ENCODE data around the gene MYO3B. TPM values are rescaled to one million over a fixed set of nuclear protein-coding genes. Genes with fewer than 3 reads are reported as not detected.

The MYO3B gene
- total and polyA plus RNA-seq, 2 donors (not counting 3 experiments of a cell fraction or from before 2014, with no cell fraction given), result 0.03 TPM; not detected in 1

DNA sequence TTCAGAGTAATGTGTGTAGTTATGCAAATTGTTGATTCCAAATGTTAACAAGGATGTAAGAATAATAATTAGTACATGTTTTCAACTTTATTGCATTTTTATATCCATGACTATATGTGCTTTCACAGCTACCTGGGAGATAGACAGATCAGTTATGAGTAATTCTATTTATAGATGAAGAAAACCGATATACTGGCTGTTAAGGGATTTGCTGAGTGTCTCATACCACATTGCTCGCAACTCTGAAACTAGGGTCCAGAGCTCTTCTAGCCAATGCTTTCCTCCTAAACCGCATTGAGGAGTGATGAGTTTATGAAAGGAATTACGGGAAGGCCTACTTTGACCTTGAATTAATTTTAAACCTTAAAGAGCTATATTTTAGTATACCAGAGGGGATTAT, 202.3 kb downstream of the MYO3B start:
- dilution Hi-C loops (cut with MboI; ENCODE audit: extremely low pct_ligation_motif_present, low sequenced_read_pairs) (no loop called here), intact Hi-C loops (cut with micrococcal nuclease) (no loop called here)
- H3K9me3 ChIP-seq (replicated peaks; ENCODE audit: control insufficient read depth, insufficient read depth, low read length), result no peaks in the 10 kb centered on the region
- no peak overlapping the region for H3K4me2 ChIP-seq (ENCODE audit: insufficient read depth, low read length)
- TF ChIP-seq, protein P1, sequence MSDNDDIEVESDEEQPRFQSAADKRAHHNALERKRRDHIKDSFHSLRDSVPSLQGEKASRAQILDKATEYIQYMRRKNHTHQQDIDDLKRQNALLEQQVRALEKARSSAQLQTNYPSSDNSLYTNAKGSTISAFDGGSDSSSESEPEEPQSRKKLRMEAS (IDR thresholded peaks at IDR 0.05; ENCODE audit: insufficient read depth, insufficient read length), result no peak
- TF ChIP-seq JUN (IDR thresholded peaks at IDR 0.05; ENCODE audit: borderline replicate concordance, insufficient read depth, insufficient read length, low read depth) (no peak), EZH2 (IDR thresholded peaks at IDR 0.05; ENCODE audit: borderline replicate concordance, low read depth, low read length, severe bottlenecking) (no peak), FOS (IDR thresholded peaks at IDR 0.05; ENCODE audit: borderline replicate concordance, insufficient read depth, low read length) (no peak), POLR2AphosphoS5 (IDR thresholded peaks at IDR 0.05; ENCODE audit: insufficient read depth, low read depth, low read length) (no peak), POLR2A (IDR thresholded peaks at IDR 0.05; ENCODE audit: low read depth, low read length) (no peak), MYC (IDR thresholded peaks at IDR 0.05; ENCODE audit: low read depth, low read length) (no peak), GATA2 (IDR thresholded peaks at IDR 0.05; ENCODE audit: insufficient read depth, insufficient read length, low read depth, low read length) (no peak)
- TF ChIP-seq, protein P2, sequence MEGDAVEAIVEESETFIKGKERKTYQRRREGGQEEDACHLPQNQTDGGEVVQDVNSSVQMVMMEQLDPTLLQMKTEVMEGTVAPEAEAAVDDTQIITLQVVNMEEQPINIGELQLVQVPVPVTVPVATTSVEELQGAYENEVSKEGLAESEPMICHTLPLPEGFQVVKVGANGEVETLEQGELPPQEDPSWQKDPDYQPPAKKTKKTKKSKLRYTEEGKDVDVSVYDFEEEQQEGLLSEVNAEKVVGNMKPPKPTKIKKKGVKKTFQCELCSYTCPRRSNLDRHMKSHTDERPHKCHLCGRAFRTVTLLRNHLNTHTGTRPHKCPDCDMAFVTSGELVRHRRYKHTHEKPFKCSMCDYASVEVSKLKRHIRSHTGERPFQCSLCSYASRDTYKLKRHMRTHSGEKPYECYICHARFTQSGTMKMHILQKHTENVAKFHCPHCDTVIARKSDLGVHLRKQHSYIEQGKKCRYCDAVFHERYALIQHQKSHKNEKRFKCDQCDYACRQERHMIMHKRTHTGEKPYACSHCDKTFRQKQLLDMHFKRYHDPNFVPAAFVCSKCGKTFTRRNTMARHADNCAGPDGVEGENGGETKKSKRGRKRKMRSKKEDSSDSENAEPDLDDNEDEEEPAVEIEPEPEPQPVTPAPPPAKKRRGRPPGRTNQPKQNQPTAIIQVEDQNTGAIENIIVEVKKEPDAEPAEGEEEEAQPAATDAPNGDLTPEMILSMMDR (IDR thresholded peaks at IDR 0.05; ENCODE audit: extremely low read depth in 1 of 2, insufficient read depth in 1 of 2, low read depth in 1 of 2, low read length in 2 of 2), result no peak
- FAIRE-seq (no peak), DNase-seq (ENCODE audit: low read depth, low spot score) (no peak)
- H3K27ac ChIP-seq (ENCODE audit: insufficient read depth, low read depth, low read length), result no peak overlapping the region
- BruUV-seq (replicated peaks), result no TSS peak
- H3K4me3 ChIP-seq (replicated peaks in 1 of 3; ENCODE audit: insufficient read depth in 1 of 3, low read depth in 1 of 3, low read length in 3 of 3), result no peak overlapping the region
- H4K20me1 ChIP-seq (replicated peaks; ENCODE audit: control insufficient read depth, extremely low read depth, insufficient read depth, low read length), result no peaks in the 10 kb centered on the region
- H3K9me1 ChIP-seq (replicated peaks; ENCODE audit: control insufficient read depth, extremely low read depth, insufficient read depth, low read length), result no peaks in the 10 kb centered on the region
- no peaks in the 10 kb centered on the region for H3K4me1 ChIP-seq (ENCODE audit: control insufficient read depth, extremely low read depth, insufficient read depth, low read length)
- H3K36me3 ChIP-seq (ENCODE audit: control insufficient read depth in 2 of 2, extremely low read depth in 1 of 2, insufficient read depth in 2 of 2, low read length in 2 of 2), result no peaks in the 10 kb centered on the region
- no peak overlapping the region for H2AFZ ChIP-seq (ENCODE audit: low read depth, low read length)
- CTCF ChIA-PET, result interaction anchor here (1.1 to 5.2 kb wide), 7 partner anchors 10 to 436 kb away, joined by 3 to 46 read pairs (median 14); partner anchors contain the start of gene GAD1
- H3K9ac ChIP-seq (replicated peaks; ENCODE audit: extremely low read depth, insufficient read depth, low read length), result no peak overlapping the region
- peaks cover 6 to 25% of the 10 kb centered on the region in 2 experiments for H3K27me3 ChIP-seq (ENCODE audit: control insufficient read depth in 2 of 2, insufficient read depth in 2 of 2, low read length in 2 of 2)
- H3K79me2 ChIP-seq (ENCODE audit: control insufficient read depth, insufficient read depth, low read length), result no peaks in the 10 kb centered on the region
- POLR2A ChIA-PET, result no interaction called here
